ENCODE data around the gene APCDD1L.

GRCh38 chr20:58524814-58525213, 9.6 kb upstream of the APCDD1L start:
- no peak for TF ChIP-seq POLR2A (IDR thresholded peaks at IDR 0.05; ENCODE audit: low read depth, low read length)
- no peak for TF ChIP-seq POLR2AphosphoS5 (IDR thresholded peaks at IDR 0.05; ENCODE audit: low read depth, low read length)
- no peak for TF ChIP-seq TAF1 (IDR thresholded peaks at IDR 0.05; ENCODE audit: borderline replicate concordance, low read depth, low read length)

All from GM12892 (cell line).